Loucy (cell line): ENCODE measurements around the gene LHFPL3.

Experiments used
- H2AFZ ChIP-seq: fragments of 200-600 bp; sonication (generic); 2 replicates; pipeline ENCODE4 v1.6.0; 2016; ENCODE audit warnings: antibody characterized with exemption, mild to moderate bottlenecking, low read length, moderate library complexity
- H3F3A ChIP-seq: fragments of 200-600 bp; 2 replicates; pipeline ENCODE4 v1.6.0; 2016; ENCODE audit warnings: antibody characterized with exemption, low read depth, mild to moderate bottlenecking
- H3K27me3 ChIP-seq: fragments of 200-600 bp; sonication (generic); 2 replicates; pipeline ENCODE4 v1.6.1; 2014; ENCODE audit warnings: low read length, mild to moderate bottlenecking; ENCODE audit not compliant: insufficient read depth, poor library complexity, severe bottlenecking
- H3K36me3 ChIP-seq: fragments of 200-600 bp; sonication (generic); 2 replicates; pipeline ENCODE4 v1.6.1; 2016; ENCODE audit warnings: low read length; ENCODE audit not compliant: insufficient read depth
- H3K4me1 ChIP-seq: fragments of 200-600 bp; sonication (generic); 2 replicates; pipeline ENCODE4 v1.5.1; 2014; ENCODE audit warnings: low read length, mild to moderate bottlenecking; ENCODE audit not compliant: insufficient read depth, poor library complexity, severe bottlenecking
- H3K4me2 ChIP-seq: fragments of 200-600 bp; sonication (generic); 2 replicates; pipeline ENCODE4 v1.6.0; 2014; ENCODE audit warnings: antibody characterized with exemption, low read length, low read depth, mild to moderate bottlenecking; ENCODE audit not compliant: poor library complexity, severe bottlenecking
- H3K4me3 ChIP-seq: fragments of 200-600 bp; sonication (generic); 2 replicates; pipeline ENCODE4 v1.5.1; 2014; ENCODE audit warnings: low read length, mild to moderate bottlenecking, mixed read lengths; ENCODE audit not compliant: poor library complexity, severe bottlenecking
- H3K79me2 ChIP-seq: fragments of 200-600 bp; sonication (generic); 2 replicates; pipeline ENCODE4 v1.6.1; 2014; ENCODE audit warnings: low read length; ENCODE audit not compliant: insufficient read depth
- H3K9ac ChIP-seq: fragments of 200-600 bp; sonication (generic); 2 replicates; pipeline ENCODE4 v1.6.0; 2014; ENCODE audit warnings: mild to moderate bottlenecking, low read depth, low read length, moderate library complexity; ENCODE audit not compliant: poor library complexity, severe bottlenecking
- H3K9me2 ChIP-seq: fragments of 200-600 bp; sonication (generic); replicated peaks from 2 replicates; pipeline ENCODE4 v1.6.1; 2016; ENCODE audit warnings: low read depth, low read length, mixed read lengths
- H3K9me3 ChIP-seq: fragments of 200-600 bp; sonication (generic); 2 replicates; pipeline ENCODE4 v1.6.1; 2014; ENCODE audit warnings: mild to moderate bottlenecking, antibody characterized with exemption, low read length, low read depth; ENCODE audit not compliant: insufficient read depth
- H4K20me1 ChIP-seq: fragments of 200-600 bp; sonication (generic); 2 replicates; pipeline ENCODE4 v1.6.0; 2014; ENCODE audit warnings: antibody characterized with exemption, low read length, mild to moderate bottlenecking; ENCODE audit not compliant: insufficient read depth, poor library complexity, severe bottlenecking
- CTCF ChIP-seq: fragments of 200-600 bp; sonication (generic); conservative IDR thresholded peaks from 2 replicates; pipeline ENCODE4 v1.5.1; 2014; ENCODE audit warnings: mild to moderate bottlenecking, antibody characterized with exemption, low read length
- EZH2phosphoT487 ChIP-seq: fragments of 200-600 bp; IDR thresholded peaks from 2 replicates; pipeline ENCODE4 v1.6.1; 2018; ENCODE audit warnings: antibody characterized with exemption, mild to moderate bottlenecking, moderate library complexity, borderline replicate concordance

LHFPL3 gene

GRCh38 chr7:104825099-104825498 lies 496.7 kb downstream of the LHFPL3 start:
- no peaks in the 10 kb centered on the region for H3K9me2 ChIP-seq
- no peak overlapping the region for H2AFZ ChIP-seq
- no peak for TF ChIP-seq CTCF
- no peaks in the 10 kb centered on the region for H3K27me3 ChIP-seq
- no peaks in the 10 kb centered on the region for H3K36me3 ChIP-seq
- H4K20me1 ChIP-seq: no peaks in the 10 kb centered on the region
- no peak overlapping the region for H3K4me3 ChIP-seq
- no peaks in the 10 kb centered on the region for H3K4me1 ChIP-seq
- no peak overlapping the region for H3K9ac ChIP-seq
- H3F3A ChIP-seq: no peaks in the 10 kb centered on the region
- no peaks in the 10 kb centered on the region for H3K9me3 ChIP-seq
- H3K79me2 ChIP-seq: no peaks in the 10 kb centered on the region
- no peak overlapping the region for H3K4me2 ChIP-seq

GRCh38 chr7:104826135-104826534 lies 497.7 kb downstream of the LHFPL3 start:
- H3K4me2 ChIP-seq: no peak overlapping the region
- TF ChIP-seq EZH2phosphoT487: no peak
- no peak for TF ChIP-seq CTCF
- no peak overlapping the region for H3K4me3 ChIP-seq
- no peak overlapping the region for H2AFZ ChIP-seq
- no peaks in the 10 kb centered on the region for H4K20me1 ChIP-seq
- no peaks in the 10 kb centered on the region for H3F3A ChIP-seq
- no peaks in the 10 kb centered on the region for H3K27me3 ChIP-seq
- H3K9me2 ChIP-seq: no peaks in the 10 kb centered on the region
- no peaks in the 10 kb centered on the region for H3K9me3 ChIP-seq
- H3K4me1 ChIP-seq: no peaks in the 10 kb centered on the region
- no peak overlapping the region for H3K9ac ChIP-seq
- H3K36me3 ChIP-seq: no peaks in the 10 kb centered on the region
- no peaks in the 10 kb centered on the region for H3K79me2 ChIP-seq

GRCh38 chr7:104836976-104837375 lies 508.6 kb downstream of the LHFPL3 start:
- Histone ChIP-seq H3K79me2 (no peaks in the 10 kb centered on the region), H3K9ac (no peak overlapping the region), H3K27me3 (no peaks in the 10 kb centered on the region), H3K4me2 (no peak overlapping the region), H3K36me3 (no peaks in the 10 kb centered on the region), H3K4me1 (no peaks in the 10 kb centered on the region), H4K20me1 (no peaks in the 10 kb centered on the region), H3K9me3 (no peaks in the 10 kb centered on the region), H2AFZ (no peak overlapping the region), H3F3A (no peaks in the 10 kb centered on the region), H3K4me3 (no peak overlapping the region), H3K9me2 (no peaks in the 10 kb centered on the region)
- TF ChIP-seq CTCF (no peak), EZH2phosphoT487 (no peak)
